SU-DHL-6 (cell line): Measurements from ENCODE around the gene ITGA6.

Experiments used
- H2AFZ ChIP-seq: fragments of 200-600 bp; sonication (generic); 2 replicates; pipeline ENCODE4 v1.6.1; 2014; ENCODE audit warnings: low read depth, mild to moderate bottlenecking, moderate library complexity, mixed read lengths, antibody characterized with exemption, low read length; ENCODE audit not compliant: severe bottlenecking
- H3F3A ChIP-seq: fragments of 200-600 bp; shearing (Covaris generic); 2 replicates; pipeline ENCODE4 v1.6.0; 2016; ENCODE audit warnings: antibody characterized with exemption, mild to moderate bottlenecking; ENCODE audit not compliant: insufficient read depth
- H3K27ac ChIP-seq: fragments of 200-600 bp; sonication (generic); 2 replicates; pipeline ENCODE4 v1.5.1; 2016; ENCODE audit warnings: low read depth, mild to moderate bottlenecking, low read length, moderate library complexity, mixed read lengths
- H3K27me3 ChIP-seq: fragments of 200-600 bp; sonication (generic), shearing (Covaris generic); 2 replicates; pipeline ENCODE4 v1.6.0; 2014; ENCODE audit warnings: mild to moderate bottlenecking, low read length
- H3K36me3 ChIP-seq: fragments of 200-600 bp; sonication (generic); 2 replicates; pipeline ENCODE4 v1.6.1; 2014; ENCODE audit warnings: mild to moderate bottlenecking, low read length, mixed read lengths
- H3K4me2 ChIP-seq: fragments of 300-600, 200-600 bp; shearing (Covaris generic), sonication (generic); 2 replicates; pipeline ENCODE4 v1.6.0; 2014; ENCODE audit warnings: low read length, low read depth, mild to moderate bottlenecking; ENCODE audit not compliant: poor library complexity, severe bottlenecking
- H3K4me3 ChIP-seq: fragments of 200-600 bp; sonication (generic); 2 replicates; pipeline ENCODE4 v1.5.1; 2014; ENCODE audit warnings: antibody characterized with exemption, low read length, mild to moderate bottlenecking, mixed read lengths; ENCODE audit not compliant: insufficient read depth, poor library complexity, severe bottlenecking
- H3K79me2 ChIP-seq: fragments of 200-600 bp; sonication (generic); 2 replicates; pipeline ENCODE4 v1.6.1; 2014; ENCODE audit warnings: mild to moderate bottlenecking, low read length, moderate library complexity; ENCODE audit not compliant: insufficient read depth
- H3K9ac ChIP-seq: fragments of 200-600 bp; sonication (generic); 2 replicates; pipeline ENCODE4 v1.7.0; 2014; ENCODE audit warnings: mild to moderate bottlenecking, low read length
- H3K9me2 ChIP-seq: fragments of 200-600 bp; sonication (generic); replicated peaks from 2 replicates; pipeline ENCODE4 v1.6.1; 2014; ENCODE audit warnings: low read length; ENCODE audit not compliant: insufficient read depth
- H3K9me3 ChIP-seq: fragments of 200-600 bp; sonication (generic); 2 replicates; pipeline ENCODE4 v1.6.1; 2014; ENCODE audit warnings: low read length, mixed read lengths; ENCODE audit not compliant: insufficient read depth
- H4K20me1 ChIP-seq: fragments of 200-600 bp; sonication (generic); 2 replicates; pipeline ENCODE4 v1.6.1; 2014; ENCODE audit warnings: low read depth, mild to moderate bottlenecking, antibody characterized with exemption, low read length, moderate library complexity, mixed read lengths
- CTCF ChIP-seq: fragments of 200-600 bp; sonication (generic); IDR thresholded peaks from one replicate; pipeline ENCODE4 v1.5.1; 2017; ENCODE audit warnings: antibody characterized with exemption, mild to moderate bottlenecking, low read length, moderate library complexity; ENCODE audit not compliant: insufficient read depth, poor library complexity, severe bottlenecking
- EZH2phosphoT487 ChIP-seq: fragments of 200-600 bp; sonication (generic), shearing (Covaris generic); conservative IDR thresholded peaks from 2 replicates; pipeline ENCODE4 v1.6.1; 2018; ENCODE audit warnings: mild to moderate bottlenecking, antibody characterized with exemption, low read length, moderate library complexity, mixed read lengths

ITGA6 gene

GRCh38 chr2:172435606-172435911 lies 8.2 kb downstream of the ITGA6 start:
- H3K4me3 ChIP-seq: no peak overlapping the region
- no peak overlapping the region for H2AFZ ChIP-seq
- no peaks in the 10 kb centered on the region for H3K9me2 ChIP-seq
- H3K9ac ChIP-seq: no peak overlapping the region
- H3K27ac ChIP-seq: no peak overlapping the region
- H3K4me2 ChIP-seq: no peak overlapping the region
- TF ChIP-seq CTCF: no peak
- no peak for TF ChIP-seq EZH2phosphoT487
- H3K36me3 ChIP-seq: no peaks in the 10 kb centered on the region
- H4K20me1 ChIP-seq: no peaks in the 10 kb centered on the region
- H3K9me3 ChIP-seq: no peaks in the 10 kb centered on the region
- H3K79me2 ChIP-seq: no peaks in the 10 kb centered on the region
- H3K27me3 ChIP-seq: no peaks in the 10 kb centered on the region
- no peaks in the 10 kb centered on the region for H3F3A ChIP-seq

DNA sequence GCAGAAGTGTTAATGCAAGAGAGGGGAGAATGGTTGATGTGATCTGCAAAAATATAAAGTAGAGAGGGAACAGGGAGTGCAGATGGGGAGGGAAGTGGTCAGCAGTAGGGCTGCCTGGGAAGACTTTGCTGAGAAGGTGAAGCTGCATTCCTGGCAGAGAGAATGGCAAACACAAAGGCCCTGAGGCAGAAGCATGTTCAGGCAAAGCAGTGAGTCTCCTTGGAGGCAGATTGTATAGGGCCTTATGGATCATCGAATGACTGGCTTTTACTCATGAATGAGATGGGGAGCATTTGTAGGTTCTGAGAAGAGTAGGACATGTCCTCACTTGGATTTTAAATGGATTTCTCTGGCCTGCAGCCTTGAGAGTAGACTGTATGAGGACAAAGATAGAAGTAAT lies 9.5 kb downstream of the ITGA6 start:
- Histone ChIP-seq H3K36me3 (no peaks in the 10 kb centered on the region), H3F3A (no peaks in the 10 kb centered on the region), H3K9ac (no peak overlapping the region), H3K4me2 (no peak overlapping the region), H3K27ac (no peak overlapping the region), H3K9me3 (no peaks in the 10 kb centered on the region), H3K9me2 (no peaks in the 10 kb centered on the region), H2AFZ (no peak overlapping the region), H3K79me2 (no peaks in the 10 kb centered on the region), H3K4me3 (no peak overlapping the region), H4K20me1 (no peaks in the 10 kb centered on the region), H3K27me3 (no peaks in the 10 kb centered on the region)
- TF ChIP-seq EZH2phosphoT487: no peak
- no peak for TF ChIP-seq CTCF

GRCh38 chr2:172437419-172438341 lies 10.3 kb downstream of the ITGA6 start:
- H3F3A ChIP-seq: no peaks in the 10 kb centered on the region
- no peak overlapping the region for H3K4me3 ChIP-seq
- H3K9ac ChIP-seq: no peak overlapping the region
- TF ChIP-seq EZH2phosphoT487: no peak
- no peak for TF ChIP-seq CTCF
- no peaks in the 10 kb centered on the region for H3K79me2 ChIP-seq
- H3K36me3 ChIP-seq: no peaks in the 10 kb centered on the region
- H3K4me2 ChIP-seq: peak overlapping the region; percentile 28
- H4K20me1 ChIP-seq: no peaks in the 10 kb centered on the region
- H3K27me3 ChIP-seq: no peaks in the 10 kb centered on the region
- H3K9me2 ChIP-seq: no peaks in the 10 kb centered on the region
- no peaks in the 10 kb centered on the region for H3K9me3 ChIP-seq
- H3K27ac ChIP-seq: no peak overlapping the region
- H2AFZ ChIP-seq: no peak overlapping the region
